GM18870 (cell line): ENCODE measurements around the gene TTI1.

Source experiments
- ATAC-seq: cut with Tn5 transposase; IDR thresholded peaks from one replicate; pipeline ENCODE4 v1.9.1; 2021; ENCODE audit warnings: moderate library complexity; ENCODE audit not compliant: unreplicated experiment

Gene TTI1

GRCh38 chr20:37989601-37990295, 43.5 kb downstream of the TTI1 start:
- ATAC-seq = no peak

DNA sequence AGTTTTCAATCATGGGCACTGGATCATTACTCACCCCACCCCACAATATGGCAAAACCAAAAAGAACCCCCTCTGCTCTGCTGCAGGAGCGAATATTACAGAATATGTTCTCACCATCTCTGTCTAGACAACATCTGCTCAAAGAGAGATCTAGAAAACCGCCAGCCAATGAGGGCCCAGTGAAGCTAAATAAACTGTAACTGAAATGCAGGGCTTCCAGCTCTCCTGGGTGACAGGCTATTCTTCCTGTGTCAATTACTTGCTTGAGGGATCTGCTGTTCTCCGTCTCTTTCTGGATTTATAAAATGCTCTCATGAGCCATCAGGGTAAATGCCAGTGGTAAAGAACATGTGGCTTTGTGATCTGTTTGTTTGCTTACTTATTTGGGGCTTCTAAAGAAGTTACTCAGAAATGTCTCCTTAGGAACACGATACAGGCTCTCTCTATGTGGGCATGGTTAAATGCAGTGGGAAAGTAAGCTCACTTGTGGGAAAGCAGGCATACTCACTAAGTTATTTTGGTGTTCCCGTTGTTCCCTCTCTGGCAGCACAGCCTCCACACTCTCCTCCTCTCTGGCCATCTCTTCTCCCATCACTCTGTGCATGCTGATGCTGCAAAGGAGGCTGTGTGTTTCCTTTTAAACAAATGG, 44.8 kb downstream of the TTI1 start:
- no peak for ATAC-seq

- no peak for ATAC-seq
Measured at GRCh38 chr20:37987602-37988290, 45.5 kb downstream of the TTI1 start.

DNA sequence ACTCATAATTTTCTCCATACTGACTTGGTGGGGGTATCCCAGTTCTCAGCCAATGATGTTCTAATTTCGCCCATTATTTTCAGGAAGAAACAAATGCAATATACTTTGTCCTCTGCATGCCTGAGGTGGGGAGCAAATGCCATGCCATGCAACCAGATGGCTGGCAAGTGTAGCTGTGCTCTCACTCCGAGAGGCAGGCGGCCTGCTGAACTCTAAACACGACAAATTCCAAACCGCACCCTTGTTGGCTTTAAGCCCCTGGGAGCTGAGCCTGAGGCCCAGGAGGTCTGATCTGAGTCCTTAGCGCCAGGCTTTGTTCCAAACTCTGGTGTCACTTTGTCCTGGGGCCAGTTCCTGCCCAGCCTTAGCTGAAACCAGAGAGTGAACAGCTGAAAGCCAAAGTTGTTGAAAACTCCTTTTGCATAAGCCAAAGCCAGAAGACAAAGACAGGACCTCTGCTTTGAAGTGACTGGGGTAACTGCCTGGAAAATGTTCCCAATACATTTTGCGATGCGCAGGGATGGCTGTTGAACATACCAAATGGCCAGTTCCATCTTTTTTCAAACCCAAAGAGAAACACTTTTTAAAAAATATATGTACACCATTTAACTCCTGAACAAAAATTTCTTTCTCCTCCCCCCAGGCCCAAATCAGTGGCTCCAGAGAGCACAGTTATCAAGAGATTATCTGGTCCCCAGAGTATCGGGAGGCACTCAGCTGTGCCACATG, 46.2 kb downstream of the TTI1 start:
- ATAC-seq = no peak

DNA sequence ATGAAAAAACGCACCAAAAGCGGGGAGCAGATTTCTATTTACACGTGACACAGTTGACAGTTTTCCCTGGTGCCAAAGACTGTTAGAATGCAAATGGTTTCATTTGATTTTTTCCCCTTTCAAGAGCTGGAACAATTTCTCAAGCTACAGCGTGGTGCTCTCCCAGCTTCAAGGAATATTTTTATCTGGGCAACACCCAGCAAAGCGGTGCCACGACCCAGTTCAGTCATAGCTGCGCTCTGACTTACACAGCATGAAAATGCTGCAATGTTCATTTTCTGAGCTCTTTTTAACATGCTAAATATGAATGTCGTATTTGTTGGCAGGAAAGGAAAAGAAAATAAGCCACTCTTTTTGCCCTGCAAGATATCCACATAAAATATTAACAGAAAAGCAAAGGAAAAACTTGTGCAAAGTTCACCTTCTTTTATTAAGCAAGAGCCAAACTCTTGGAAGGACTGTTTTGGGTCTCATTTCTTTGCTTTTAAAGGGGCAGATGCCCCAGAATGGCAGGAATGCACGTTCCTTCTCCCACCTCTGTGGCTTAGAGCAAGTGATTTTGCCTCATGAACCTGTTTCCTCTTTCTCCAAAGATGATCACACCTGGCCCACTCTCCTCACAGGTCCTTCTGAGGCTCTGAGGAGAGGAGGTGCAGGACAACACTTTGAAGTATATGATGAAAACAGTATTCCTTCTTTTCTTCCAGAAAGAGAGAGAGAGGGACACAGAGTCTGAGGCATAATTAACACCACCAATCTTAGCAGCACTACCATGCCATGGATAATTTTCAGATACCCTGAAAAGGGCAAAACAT, 47.0 kb downstream of the TTI1 start:
- no peak for ATAC-seq

DNA sequence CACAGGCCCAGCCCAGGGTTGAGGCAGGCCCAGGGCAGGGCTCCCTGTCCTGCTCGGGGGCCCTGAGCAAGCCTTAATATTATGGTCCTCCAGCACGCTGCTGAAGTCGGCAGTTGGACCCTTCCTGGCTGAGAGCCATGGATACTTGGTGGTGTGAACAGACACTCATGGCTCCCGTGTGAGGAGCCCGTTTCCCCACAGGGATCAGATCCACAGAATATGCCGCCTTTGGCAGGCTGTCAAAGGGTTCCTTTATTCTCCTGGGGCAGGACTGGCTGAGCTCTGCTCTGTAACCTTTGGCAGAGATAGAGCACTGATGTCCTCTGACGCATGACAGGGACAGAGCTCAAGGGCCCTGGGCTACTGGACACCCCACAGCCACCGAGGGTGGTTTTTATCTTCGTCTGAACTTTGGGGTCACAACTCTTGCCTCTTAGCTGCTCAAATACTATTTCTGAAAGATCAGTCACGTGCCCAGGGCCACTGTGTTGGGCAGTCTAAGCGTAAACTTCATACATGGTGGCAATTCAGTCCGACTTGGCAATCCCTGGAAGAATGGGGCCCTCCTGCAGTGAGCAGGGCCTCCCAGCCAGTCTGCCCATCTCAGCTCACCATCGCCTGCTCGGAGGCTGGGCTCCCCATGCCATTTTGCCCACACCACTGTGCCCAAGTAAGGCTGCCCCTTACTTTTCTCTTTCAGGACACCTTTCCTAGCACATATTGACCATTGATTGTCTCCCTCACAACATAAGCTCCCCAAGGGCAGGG, 49.1 kb downstream of the TTI1 start:
- no peak for ATAC-seq

GRCh38 chr20:37983286-37983685, 50.0 kb downstream of the TTI1 start:
- ATAC-seq = no peak

GRCh38 chr20:37981568-37981967, 51.7 kb downstream of the TTI1 start:
- ATAC-seq = no peak

- no peak for ATAC-seq
Measured at GRCh38 chr20:37980876-37981275, 52.4 kb downstream of the TTI1 start.

DNA sequence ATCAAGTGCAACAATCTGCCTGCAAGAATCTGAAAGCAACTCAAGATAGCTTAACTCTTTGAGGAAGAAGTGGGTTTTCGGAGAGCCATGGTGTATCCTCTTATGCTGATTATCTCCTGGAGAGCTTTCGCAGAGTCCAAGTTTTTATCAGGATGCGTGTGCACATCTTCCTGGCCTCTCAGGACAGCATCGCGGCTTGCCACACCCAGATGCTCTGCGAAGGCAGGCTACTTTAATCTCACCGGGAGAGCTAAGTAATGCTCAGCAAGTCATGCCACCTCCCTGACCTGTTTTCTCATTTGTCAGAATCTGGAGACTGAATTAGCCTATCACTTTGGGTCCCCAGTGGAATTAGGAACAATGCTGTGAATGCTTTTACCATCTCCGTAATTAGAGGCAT, 52.9 kb downstream of the TTI1 start:
- no peak for ATAC-seq

DNA sequence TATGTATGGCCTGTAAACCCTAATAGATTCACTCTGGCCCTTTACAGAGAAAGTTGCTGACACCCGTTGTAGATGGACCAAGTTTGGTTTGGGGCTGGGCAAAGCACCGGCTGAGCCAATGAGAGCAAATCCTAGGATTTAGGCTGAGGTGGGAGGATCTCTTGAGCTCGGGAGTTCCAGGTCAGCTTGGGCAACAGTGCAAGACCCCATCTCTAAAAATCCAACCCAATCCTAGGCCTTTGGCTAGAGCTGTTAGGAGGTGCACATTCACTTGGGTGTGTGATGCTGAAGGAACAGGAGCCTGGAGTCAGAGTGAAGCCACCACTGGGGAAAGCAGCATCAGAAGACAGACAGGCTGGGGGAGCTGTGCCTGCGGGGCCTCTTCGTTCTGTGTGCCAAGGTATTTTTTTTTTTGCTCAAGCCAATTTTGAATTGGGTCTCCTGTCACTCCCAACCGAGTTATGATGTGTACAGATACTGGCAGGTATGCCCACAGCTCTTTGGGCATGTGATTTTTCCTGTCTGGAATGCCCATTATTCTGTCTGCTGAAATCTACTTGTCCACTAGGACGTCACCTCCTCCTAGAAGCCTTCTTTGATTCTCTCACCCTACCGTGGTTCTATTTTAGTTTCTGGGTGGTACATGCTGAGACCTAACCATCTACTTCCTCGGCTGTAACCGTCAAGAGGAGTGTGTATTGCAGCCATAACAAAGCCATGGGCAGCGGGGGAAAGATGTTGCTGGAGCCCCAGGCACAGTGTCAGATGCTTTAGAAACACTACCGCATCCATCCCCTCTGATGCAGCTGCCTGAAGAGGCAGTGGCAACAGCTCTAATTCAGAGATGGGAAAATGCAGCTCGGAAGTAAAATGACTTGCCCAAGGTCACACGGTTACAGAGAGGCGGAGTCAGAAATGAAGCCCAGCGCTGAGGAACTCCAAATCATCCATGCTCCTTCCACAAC, 54.0 kb downstream of the TTI1 start:
- ATAC-seq = no peak

DNA sequence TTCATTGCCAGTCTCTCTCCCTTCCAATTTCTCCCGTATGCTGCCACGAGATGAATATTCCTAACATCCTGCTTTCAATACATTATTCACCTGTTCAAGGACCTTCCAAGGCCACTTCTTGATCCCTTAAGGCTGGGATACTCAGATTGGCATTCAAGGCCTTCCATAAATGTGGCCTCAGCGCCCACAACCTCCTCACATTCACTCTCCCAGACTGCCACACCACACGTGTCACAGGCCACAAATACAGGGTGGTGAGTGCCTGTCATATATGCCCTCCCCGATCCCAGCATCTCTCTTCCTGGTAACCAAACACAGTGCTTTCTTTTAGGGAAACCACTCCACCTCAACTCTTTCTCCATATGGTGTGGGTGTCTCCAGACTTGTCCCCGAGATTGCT, 55.5 kb downstream of the TTI1 start:
- no peak for ATAC-seq

GRCh38 chr20:37977338-37977737, 55.9 kb downstream of the TTI1 start:
- no peak for ATAC-seq

GRCh38 chr20:37976887-37977286, 56.4 kb downstream of the TTI1 start:
- no peak for ATAC-seq

- ATAC-seq = no peak
Measured at GRCh38 chr20:37973059-37973910, 60.0 kb downstream of the TTI1 start.

GRCh38 chr20:37972256-37973058, 60.8 kb downstream of the TTI1 start:
- ATAC-seq = no peak

DNA sequence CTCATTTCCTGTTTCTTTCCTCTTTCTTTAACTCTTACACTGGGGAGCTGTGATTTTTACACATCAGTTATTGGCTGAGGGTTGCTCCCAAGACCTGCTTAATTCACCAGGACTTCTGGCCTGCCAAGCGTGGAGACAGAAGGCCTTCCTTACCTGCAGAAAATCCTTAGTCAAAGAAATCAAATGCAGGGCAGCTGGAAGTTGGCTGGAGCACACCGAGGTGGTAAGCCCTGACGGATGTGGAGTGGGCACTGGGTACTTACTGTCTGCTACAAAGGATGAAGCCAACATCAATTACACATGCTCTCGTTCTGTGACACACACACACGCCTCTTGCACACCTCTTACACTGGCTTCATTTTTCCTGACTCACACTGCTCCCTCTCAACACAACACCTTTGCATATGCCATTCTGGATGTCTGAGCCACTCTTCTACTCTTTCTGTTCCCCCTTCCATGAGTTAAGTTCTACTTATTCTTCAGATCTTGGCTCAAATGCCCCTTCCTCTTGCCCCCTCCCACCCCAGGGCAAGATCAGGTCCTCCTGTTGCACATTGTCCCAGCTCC, 61.6 kb downstream of the TTI1 start:
- ATAC-seq = no peak
